CD14-positive monocyte (primary cell): ENCODE measurements around the gene GAL3ST2. TPM values are rescaled to one million over a fixed set of nuclear protein-coding genes. Genes with fewer than 3 reads are reported as not detected.

Experiments
- DNase-seq, 3 donors: peaks; one replicate each; pipeline ENCODE4 v3.0.0-alpha.2; 2011 to 2022
- H2AFZ ChIP-seq: 2 replicates; pipeline ENCODE4 v1.6.0; 2012; ENCODE audit warnings: mild to moderate bottlenecking, low read depth, low read length, inconsistent platforms; ENCODE audit not compliant: insufficient read depth, poor library complexity, severe bottlenecking
- H3K27ac ChIP-seq, 2 donors: 1 replicate in 1 of 2; 2 replicates in 1 of 2; pipeline ENCODE4 v1.5.1; 2012 to 2013; ENCODE audit warnings: low read length in 2 of 2, control low read depth in 1 of 2, inconsistent platforms in 1 of 2, low read depth in 1 of 2, mild to moderate bottlenecking in 1 of 2
- H3K27me3 ChIP-seq, 2 donors: one replicate each; pipeline versions ENCODE4 v1.6.0 to v1.6.1; 2011 to 2013; ENCODE audit warnings: low read length in 2 of 2; ENCODE audit not compliant: control insufficient read depth in 2 of 2, insufficient read depth in 2 of 2
- H3K36me3 ChIP-seq, 2 donors: replicated peaks in 1 of 2; 1 replicate in 1 of 2; 2 replicates in 1 of 2; pipeline versions ENCODE4 v1.5.1 to v1.6.1; 2012 to 2013; ENCODE audit warnings: low read length in 2 of 2, control low read depth in 1 of 2, inconsistent platforms in 1 of 2, mild to moderate bottlenecking in 1 of 2; ENCODE audit not compliant: insufficient read depth in 2 of 2, control insufficient read depth in 1 of 2
- H3K4me1 ChIP-seq, 2 donors: 1 replicate in 1 of 2; 2 replicates in 1 of 2; pipeline versions ENCODE4 v1.5.1 to v1.6.1; 2012 to 2013; ENCODE audit warnings: low read length in 2 of 2, control low read depth in 1 of 2, inconsistent platforms in 1 of 2, mild to moderate bottlenecking in 1 of 2, moderate library complexity in 1 of 2; ENCODE audit not compliant: insufficient read depth in 2 of 2, control insufficient read depth in 1 of 2
- H3K4me2 ChIP-seq: replicated peaks from 2 replicates; pipeline ENCODE3; 2012; ENCODE audit warnings: low read length, moderate library complexity, mild to moderate bottlenecking; ENCODE audit not compliant: poor library complexity, severe bottlenecking; ENCODE audit errors: extremely low read depth
- H3K4me3 ChIP-seq, 3 experiments: fragments of 200-600 bp in 1 of 3; sonication (generic) in 1 of 3; replicated peaks in 1 of 3; 1 replicate in 2 of 3; 2 replicates in 1 of 3; pipeline ENCODE4 v1.5.1; 2011 to 2013; ENCODE audit warnings: low read length in 3 of 3, mild to moderate bottlenecking in 3 of 3, control low read depth in 2 of 3, low read depth in 2 of 3, inconsistent platforms in 1 of 3, moderate library complexity in 1 of 3
- H3K79me2 ChIP-seq: 2 replicates; pipeline ENCODE4 v1.6.0; 2012; ENCODE audit warnings: mild to moderate bottlenecking, control low read depth, inconsistent platforms, low read length, moderate library complexity; ENCODE audit not compliant: insufficient read depth
- H3K9ac ChIP-seq: 2 replicates; pipeline ENCODE4 v1.6.0; 2017; ENCODE audit warnings: low read length, mild to moderate bottlenecking; ENCODE audit not compliant: insufficient read depth, poor library complexity, severe bottlenecking
- H3K9me3 ChIP-seq, 2 donors: replicated peaks in 1 of 2; 1 replicate in 1 of 2; 2 replicates in 1 of 2; pipeline versions ENCODE4 v1.5.1 to v1.6.1; 2012 to 2013; ENCODE audit warnings: low read length in 2 of 2, control low read depth in 1 of 2; ENCODE audit not compliant: control insufficient read depth in 1 of 2, insufficient read depth in 1 of 2
- H4K20me1 ChIP-seq: 2 replicates; pipeline ENCODE4 v1.6.0; 2012; ENCODE audit warnings: mild to moderate bottlenecking, low read length, control low read depth, moderate library complexity; ENCODE audit not compliant: insufficient read depth
- H3K27ac Mint-ChIP-seq, 7 donors: one replicate each; pipeline ENCODE4 v1.8.0; 2020; ENCODE audit warnings: mild to moderate bottlenecking in 7 of 7, mixed read lengths in 7 of 7, moderate library complexity in 6 of 7, inconsistent platforms in 2 of 7
- H3K27me3 Mint-ChIP-seq, 3 donors: one replicate each; pipeline ENCODE4 v1.8.0; 2021 to 2022; ENCODE audit warnings: low read depth in 3 of 3, mild to moderate bottlenecking in 3 of 3, mixed read lengths in 3 of 3, moderate library complexity in 3 of 3, inconsistent platforms in 1 of 3
- H3K36me3 Mint-ChIP-seq, 2 donors: one replicate each; pipeline ENCODE4 v1.8.0; 2020; ENCODE audit warnings: mixed read lengths in 2 of 2, inconsistent platforms in 1 of 2, mild to moderate bottlenecking in 1 of 2
- H3K4me1 Mint-ChIP-seq: one replicate; pipeline ENCODE4 v1.8.0; 2020; ENCODE audit warnings: mild to moderate bottlenecking, mixed read lengths
- H3K4me3 Mint-ChIP-seq, 2 donors: one replicate each; pipeline ENCODE4 v1.8.0; 2020; ENCODE audit warnings: mild to moderate bottlenecking in 2 of 2, mixed read lengths in 2 of 2, moderate library complexity in 1 of 2
- H3K9me3 Mint-ChIP-seq, 7 donors: one replicate each; pipeline ENCODE4 v1.8.0; 2020 to 2022; ENCODE audit warnings: mixed read lengths in 7 of 7, mild to moderate bottlenecking in 6 of 7, moderate library complexity in 6 of 7, inconsistent platforms in 2 of 7
- CTCF ChIP-seq: fragments of 200-600 bp; IDR thresholded peaks from one replicate; pipeline ENCODE4 v1.8.0; 2022; ENCODE audit warnings: antibody characterized with exemption, mild to moderate bottlenecking
- WGBS: methylation state at CpG from one replicate; pipeline ENCODE4 v1.1.5; 2013; ENCODE audit warnings: missing lambda C conversion rate; ENCODE audit not compliant: insufficient coverage; 5-methylcytosine and 5-hydroxymethylcytosine counted together
- intact Hi-C, 2 donors: fragments of 100-400 bp; cut with micrococcal nuclease; formaldehyde crosslinking; loops; one replicate each; pipeline versions ENCODE4 v1.15.0 to v1.15.1; 2023
- polyA plus RNA-seq, 3 donors: library from polyadenylated mRNA; depleted of rRNA in 1 of 3; unstranded in 2 of 3; stranded (reverse) in 1 of 3; fragments of 300-500 nt in 2 of 3; fragments of >200 nt in 1 of 3; fragmentation: Illumina TruSeq in 2 of 3; gene quantifications; 1 replicate in 2 of 3; 2 replicates in 1 of 3; pipeline ENCODE4 v1.2.3, GENCODE V29; 2012 to 2021

The GAL3ST2 gene
- polyA plus RNA-seq, 3 donors: not detected

DNA sequence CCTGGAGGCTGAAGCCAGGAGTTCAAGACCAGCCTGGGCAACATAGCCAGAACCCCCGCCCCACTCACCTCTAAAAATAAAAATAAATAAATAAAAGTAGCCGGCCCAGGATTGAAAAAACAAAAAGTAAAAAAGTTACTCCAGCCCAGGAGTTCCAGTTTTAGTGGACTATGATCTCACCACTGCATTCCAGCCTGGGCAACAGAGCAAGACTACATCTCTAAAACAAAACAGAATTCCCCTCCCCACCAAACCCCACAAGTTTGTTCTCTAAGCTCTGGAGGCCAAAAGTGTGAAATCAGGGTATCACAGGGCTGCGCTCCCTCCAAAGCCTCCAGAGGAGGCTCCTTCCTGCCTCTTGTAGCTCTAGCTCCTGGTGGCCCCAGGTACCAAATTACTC lies 40.5 kb upstream of the GAL3ST2 start:
- TF ChIP-seq CTCF: no peak
- peaks cover 3 to 8% of the 10 kb centered on the region in 2 donors for H3K36me3 ChIP-seq
- no peak overlapping the region for H3K27ac ChIP-seq
- H3K9ac ChIP-seq: no peak overlapping the region
- peak overlapping the region; percentile 94 for H3K4me2 ChIP-seq
- peaks cover 5% of the 10 kb centered on the region for H3K79me2 ChIP-seq
- H4K20me1 ChIP-seq: peaks cover 4% of the 10 kb centered on the region
- no peaks in the 10 kb centered on the region for H3K9me3 ChIP-seq
- H3K4me1 ChIP-seq: peaks cover 17 to 33% of the 10 kb centered on the region in 2 donors
- Mint-ChIP-seq H3K27me3 (peaks cover 0 to 7% (median 4%) of the 10 kb centered on the region in 3 donors), H3K9me3 (peaks cover 0 to 6% (median 0%) of the 10 kb centered on the region in 7 donors), H3K36me3 (peaks cover 7 to 8% of the 10 kb centered on the region in 2 donors), H3K27ac (peak overlapping the region in 1 of 7 donors; percentile 30), H3K4me3 (peak overlapping the region in 1 of 2 donors; percentile 13), H3K4me1 (peaks cover 31% of the 10 kb centered on the region)
- H3K27me3 ChIP-seq: no peaks in the 10 kb centered on the region
- 100% methylated on average over 2 of the region's 3 CpGs for WGBS
- no peak for DNase-seq
- H3K4me3 ChIP-seq: no peak overlapping the region
- intact Hi-C loops: loop anchor here (10.0 kb wide), 4 partner anchors 51 to 741 kb away; partner anchors contain the start of genes DTYMK (in 2 of the 2), FARP2 (in 1 of the 2) and SNED1 (in 1 of the 2)
- H2AFZ ChIP-seq: no peak overlapping the region

- Histone ChIP-seq H3K4me1 (peaks cover 16 to 29% of the 10 kb centered on the region in 2 donors), H3K36me3 (peaks cover 3 to 9% of the 10 kb centered on the region in 2 donors), H3K27ac (no peak overlapping the region), H2AFZ (no peak overlapping the region), H3K4me2 (no peak overlapping the region), H3K27me3 (no peaks in the 10 kb centered on the region), H3K9me3 (peaks cover 0 to 5% of the 10 kb centered on the region in 2 donors), H3K9ac (peak overlapping the region; percentile 8), H3K79me2 (peaks cover 5% of the 10 kb centered on the region), H4K20me1 (peaks cover 4% of the 10 kb centered on the region), H3K4me3 (no peak overlapping the region)
- H3K27ac Mint-ChIP-seq: no peak overlapping the region
- H3K4me1 Mint-ChIP-seq: peaks cover 27% of the 10 kb centered on the region
- DNase-seq: no peak
- H3K27me3 Mint-ChIP-seq: peaks cover 0 to 7% (median 4%) of the 10 kb centered on the region in 3 donors
- no peak overlapping the region for H3K4me3 Mint-ChIP-seq
- H3K36me3 Mint-ChIP-seq: peaks cover 11 to 18% of the 10 kb centered on the region in 2 donors
- H3K9me3 Mint-ChIP-seq: peaks cover 0 to 2% (median 0%) of the 10 kb centered on the region in 7 donors
- WGBS: 96% methylated on average over 15 of the region's 17 CpGs
- intact Hi-C loops: loop anchor here (10.0 kb wide), 4 partner anchors 53 to 743 kb away; partner anchors contain the start of genes DTYMK (in 2 of the 2), FARP2 (in 1 of the 2) and SNED1 (in 1 of the 2)
- TF ChIP-seq CTCF: no peak
These were observed 38.5 kb upstream of the GAL3ST2 start for GRCh38 chr2:241738040-241738686.
